ENCODE data around the gene CEACAM16.
"Not testable (repeated sequence)": the region's sequence is repeated elsewhere in the genome, so short reads cannot be mapped to it uniquely, and the experiment has no call there.

The CEACAM16 gene

DNA sequence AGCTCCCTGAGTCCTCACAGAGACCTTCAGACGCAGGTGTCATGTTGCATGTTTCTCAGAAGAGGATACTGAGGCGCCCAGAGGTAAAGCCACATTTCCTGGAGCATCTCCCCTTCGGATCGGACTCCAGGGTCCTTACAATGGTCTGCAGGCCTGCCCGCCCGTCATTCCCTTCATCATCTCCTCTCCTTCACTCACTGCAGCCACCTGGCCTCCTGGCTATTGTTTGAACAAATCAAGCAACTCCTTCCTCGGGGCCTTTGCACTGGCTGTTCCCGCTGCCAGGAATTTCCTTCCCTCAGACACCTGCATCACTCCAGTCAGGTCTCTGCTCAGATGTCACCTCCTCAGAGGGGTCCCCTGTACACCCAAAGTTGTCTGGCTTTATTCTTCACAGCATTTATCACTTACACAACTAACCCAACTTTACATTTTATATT, 20.3 kb downstream of the CEACAM16 start:
- DNase-seq (ENCODE audit: low read depth), result no peak
- no peak overlapping the region for H3K4me3 ChIP-seq (ENCODE audit: low read length)
- TF ChIP-seq, protein P1, sequence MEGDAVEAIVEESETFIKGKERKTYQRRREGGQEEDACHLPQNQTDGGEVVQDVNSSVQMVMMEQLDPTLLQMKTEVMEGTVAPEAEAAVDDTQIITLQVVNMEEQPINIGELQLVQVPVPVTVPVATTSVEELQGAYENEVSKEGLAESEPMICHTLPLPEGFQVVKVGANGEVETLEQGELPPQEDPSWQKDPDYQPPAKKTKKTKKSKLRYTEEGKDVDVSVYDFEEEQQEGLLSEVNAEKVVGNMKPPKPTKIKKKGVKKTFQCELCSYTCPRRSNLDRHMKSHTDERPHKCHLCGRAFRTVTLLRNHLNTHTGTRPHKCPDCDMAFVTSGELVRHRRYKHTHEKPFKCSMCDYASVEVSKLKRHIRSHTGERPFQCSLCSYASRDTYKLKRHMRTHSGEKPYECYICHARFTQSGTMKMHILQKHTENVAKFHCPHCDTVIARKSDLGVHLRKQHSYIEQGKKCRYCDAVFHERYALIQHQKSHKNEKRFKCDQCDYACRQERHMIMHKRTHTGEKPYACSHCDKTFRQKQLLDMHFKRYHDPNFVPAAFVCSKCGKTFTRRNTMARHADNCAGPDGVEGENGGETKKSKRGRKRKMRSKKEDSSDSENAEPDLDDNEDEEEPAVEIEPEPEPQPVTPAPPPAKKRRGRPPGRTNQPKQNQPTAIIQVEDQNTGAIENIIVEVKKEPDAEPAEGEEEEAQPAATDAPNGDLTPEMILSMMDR (IDR thresholded peaks at IDR 0.05; ENCODE audit: insufficient read depth, low read depth, low read length, missing control alignments), result no peak

DNA sequence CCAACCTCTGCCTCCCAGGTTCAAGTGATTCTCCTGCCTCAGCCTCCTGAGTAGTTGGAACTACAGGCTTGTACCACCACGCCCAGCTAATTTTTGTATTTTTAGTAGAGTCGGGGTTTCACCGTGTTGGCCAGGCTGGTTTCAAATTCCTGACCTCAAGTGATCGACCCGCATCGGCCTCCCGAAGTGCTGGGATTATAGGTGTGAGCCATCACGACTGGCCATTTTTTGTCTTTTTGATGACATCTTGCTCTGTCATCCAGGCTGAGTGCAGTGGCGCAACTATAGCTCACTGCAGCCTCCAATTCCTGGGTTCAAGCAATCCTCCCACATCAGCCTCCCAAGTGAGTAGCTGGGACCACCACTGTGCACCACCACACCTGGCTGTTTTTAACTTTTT, 21.4 kb downstream of the CEACAM16 start:
- DNase-seq (ENCODE audit: low read depth); H3K4me3 ChIP-seq (ENCODE audit: low read length): not testable (repeated sequence)

DNA sequence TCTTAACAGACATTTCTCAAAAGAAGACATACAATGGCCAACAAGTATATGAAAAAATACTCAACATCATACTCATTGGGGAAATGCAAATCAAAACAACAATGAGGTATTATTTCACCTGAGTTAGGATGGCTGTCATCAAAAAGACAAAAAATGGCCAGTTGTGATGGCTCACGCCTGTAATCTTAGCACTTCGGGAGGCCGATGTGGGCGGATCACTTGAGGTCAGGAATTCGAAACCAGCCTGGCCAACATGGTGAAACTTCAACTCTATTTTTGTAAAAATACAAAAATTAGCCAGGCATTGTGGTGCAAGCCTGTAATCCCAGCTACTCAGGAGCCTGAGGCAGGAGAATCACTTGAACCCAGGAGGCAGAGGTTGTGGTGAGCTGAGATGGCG, 22.0 kb downstream of the CEACAM16 start:
- DNase-seq (ENCODE audit: low read depth), result no peak
- TF ChIP-seq, protein P1 (IDR thresholded peaks at IDR 0.05; ENCODE audit: insufficient read depth, low read depth, low read length, missing control alignments), result no peak

DNA sequence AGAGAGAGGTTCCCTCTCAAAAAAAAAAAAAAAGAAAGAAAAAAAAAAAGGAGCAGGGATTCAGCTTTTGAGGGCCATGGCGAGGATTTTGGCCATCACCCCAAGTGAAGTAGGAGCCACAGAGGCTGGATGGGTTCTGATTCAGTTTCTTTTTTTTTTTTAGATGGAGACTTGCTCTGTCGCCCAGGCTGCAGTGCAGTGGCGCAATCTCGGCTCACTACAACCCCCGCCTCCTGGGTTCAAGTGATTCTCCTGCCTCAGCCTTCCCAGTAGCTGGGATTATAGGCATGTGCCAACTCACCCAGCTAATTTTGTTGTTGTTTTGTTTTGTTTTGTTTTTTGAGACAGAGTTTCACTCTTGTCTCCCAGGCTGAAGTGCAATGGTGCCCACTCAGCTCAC, 22.4 kb downstream of the CEACAM16 start:
- not testable (repeated sequence) for H3K4me3 ChIP-seq (ENCODE audit: low read length); DNase-seq (ENCODE audit: low read depth)

More for the DNA sequence above, 22.0 kb downstream of the CEACAM16 start:
- no peak overlapping the region for H3K4me3 ChIP-seq (ENCODE audit: low read length)

DNA sequence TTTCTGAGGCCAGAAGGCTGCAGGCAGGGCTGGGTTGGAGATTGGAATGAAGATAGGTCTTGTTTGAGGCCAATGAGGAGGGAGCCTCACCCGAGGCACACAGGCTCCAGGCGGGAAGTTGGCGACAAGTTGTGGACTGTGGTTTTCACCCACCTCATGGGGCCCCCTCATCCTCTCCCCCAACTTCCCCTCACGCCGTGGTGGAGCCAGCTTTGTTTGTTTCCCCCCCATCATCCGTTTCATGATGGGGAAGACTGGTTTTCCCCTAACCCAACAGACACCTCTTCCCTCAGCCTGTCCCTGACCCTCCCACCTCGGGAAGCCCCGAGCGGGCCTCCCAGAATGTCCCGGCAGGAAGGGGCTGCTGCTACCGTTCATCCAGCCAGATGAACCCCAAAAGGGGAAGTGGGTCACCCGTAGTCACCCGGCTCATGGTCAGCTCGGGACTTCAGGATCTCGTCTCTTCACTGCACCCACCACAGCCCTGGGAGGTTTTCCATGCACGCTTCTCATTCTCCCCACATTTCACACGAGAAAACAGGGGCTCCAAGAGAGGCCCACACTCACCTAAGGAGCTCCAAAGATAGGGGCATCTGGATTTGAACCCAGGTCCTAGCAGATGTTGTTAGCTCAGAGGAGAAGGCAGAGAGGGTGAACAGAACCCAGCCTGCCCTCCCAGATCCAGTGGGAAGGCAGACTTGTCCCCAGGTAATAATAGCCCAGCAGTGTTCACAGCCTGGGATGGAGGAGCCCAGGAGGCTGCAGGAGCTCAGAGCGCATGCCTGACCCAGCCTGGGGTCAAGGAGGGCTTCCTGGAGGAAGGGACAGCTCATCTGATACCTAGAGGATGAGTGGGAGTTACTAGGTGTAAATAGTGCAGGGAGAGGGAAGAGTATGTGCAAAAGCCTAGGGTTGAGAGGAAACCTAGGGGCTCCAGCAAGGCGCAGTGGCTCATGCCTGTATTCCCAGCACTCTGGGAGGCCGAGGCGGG, 23.5 kb downstream of the CEACAM16 start:
- no peak for DNase-seq (ENCODE audit: low read depth)
- H3K4me3 ChIP-seq (ENCODE audit: low read length), result no peak overlapping the region
- TF ChIP-seq, protein P1 (IDR thresholded peaks at IDR 0.05; ENCODE audit: insufficient read depth, low read depth, low read length, missing control alignments), result no peak

DNA sequence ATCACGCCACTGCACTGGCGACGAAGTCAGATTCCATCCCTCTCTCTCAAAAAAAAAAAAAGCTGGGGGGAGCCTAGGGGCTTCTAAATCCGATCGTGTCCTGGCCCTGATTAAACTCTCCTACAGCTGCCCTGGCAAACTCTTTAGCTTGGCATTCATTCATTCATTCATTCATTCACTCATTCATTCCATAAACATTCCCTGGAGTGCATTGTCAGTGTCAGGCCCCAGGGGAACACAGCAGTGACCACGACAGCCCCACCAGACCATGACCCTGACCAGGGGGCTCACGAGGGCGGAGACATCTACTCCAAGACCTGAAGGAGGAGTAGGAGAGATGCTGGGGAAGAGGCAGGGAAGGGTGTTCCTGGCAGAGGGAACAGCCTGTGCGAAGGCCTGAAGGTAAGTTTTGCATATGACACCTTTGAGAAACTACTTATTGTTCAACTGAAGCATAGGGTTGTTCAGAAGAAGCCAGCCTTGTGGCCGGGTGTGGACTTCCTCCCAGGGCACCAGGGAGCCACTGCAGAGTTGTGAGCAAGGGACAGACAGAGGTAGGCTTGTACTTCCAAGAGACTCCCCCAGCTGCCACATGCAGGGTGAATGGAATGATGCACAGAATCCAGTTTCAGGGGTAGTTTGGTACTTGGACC, 24.5 kb downstream of the CEACAM16 start:
- DNase-seq (ENCODE audit: low read depth), result no peak
- TF ChIP-seq, protein P1 (IDR thresholded peaks at IDR 0.05; ENCODE audit: insufficient read depth, low read depth, low read length, missing control alignments), result no peak
- H3K4me3 ChIP-seq (ENCODE audit: low read length), result no peak overlapping the region

DNA sequence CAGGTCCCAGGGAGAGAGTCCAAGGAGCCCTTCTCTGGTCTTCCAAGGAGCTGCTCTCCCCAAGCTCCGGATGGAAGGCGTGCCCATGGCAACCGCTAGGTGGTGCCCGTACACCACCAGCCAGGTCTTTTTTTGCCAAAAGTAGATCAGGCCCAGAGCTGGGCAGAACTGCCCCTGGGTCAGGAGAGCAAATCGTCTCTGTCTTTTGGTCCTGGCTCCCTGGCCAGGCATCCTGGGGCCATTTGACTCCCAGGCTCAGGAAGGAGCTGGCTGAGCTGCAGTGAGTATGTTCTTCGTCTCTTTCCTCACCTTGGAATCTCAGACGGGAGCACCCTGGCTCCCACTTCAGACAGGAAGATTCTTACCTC, 25.0 kb downstream of the CEACAM16 start:
- no peak overlapping the region for H3K4me3 ChIP-seq (ENCODE audit: low read length)
- DNase-seq (ENCODE audit: low read depth), result peak; percentile 82
- TF ChIP-seq, protein P1 (IDR thresholded peaks at IDR 0.05; ENCODE audit: insufficient read depth, low read depth, low read length, missing control alignments), result peak; percentile 99

All from epithelial cell of esophagus (primary cell).